Measurements from ENCODE around the gene SLC35C1.
"Not testable (repeated sequence)": the region's sequence is repeated elsewhere in the genome, so short reads cannot be mapped to it uniquely, and the experiment has no call there.

The SLC35C1 gene

GRCh38 chr11:45840251-45840650 is 35.3 kb downstream of the SLC35C1 start:
- H3K9ac ChIP-seq (ENCODE audit: low read length in 5 of 5); H3K27me3 ChIP-seq (ENCODE audit: control insufficient read depth in 5 of 5, insufficient read depth in 4 of 5, low read length in 5 of 5); H3K9me3 ChIP-seq (ENCODE audit: control insufficient read depth in 5 of 5, low read length in 5 of 5); H3K4me3 ChIP-seq (ENCODE audit: low read depth in 1 of 5, low read length in 5 of 5); H3K36me3 ChIP-seq (ENCODE audit: control insufficient read depth in 5 of 5, insufficient read depth in 5 of 5, low read length in 5 of 5); H3K4me1 ChIP-seq (ENCODE audit: control insufficient read depth in 5 of 5, insufficient read depth in 5 of 5, low read length in 5 of 5); H3K27ac ChIP-seq (ENCODE audit: low read depth, low read length): not testable (repeated sequence)

GRCh38 chr11:45843158-45843924 is 38.4 kb downstream of the SLC35C1 start:
- Histone ChIP-seq H3K27ac (ENCODE audit: low read depth, low read length) (no peak overlapping the region), H3K27me3 (ENCODE audit: control insufficient read depth in 5 of 5, insufficient read depth in 4 of 5, low read length in 5 of 5) (no peaks in the 10 kb centered on the region), H3K4me3 (ENCODE audit: low read depth in 1 of 5, low read length in 5 of 5) (peak overlapping the region in 3 of 5 donors; percentile 29 to 39 (median 33)), H3K9ac (ENCODE audit: low read length in 5 of 5) (no peak overlapping the region), H3K4me1 (ENCODE audit: control insufficient read depth in 5 of 5, insufficient read depth in 5 of 5, low read length in 5 of 5) (peaks cover 5 to 28% (median 24%) of the 10 kb centered on the region in 5 donors), H3K9me3 (ENCODE audit: control insufficient read depth in 5 of 5, low read length in 5 of 5) (no peaks in the 10 kb centered on the region), H3K36me3 (ENCODE audit: control insufficient read depth in 5 of 5, insufficient read depth in 5 of 5, low read length in 5 of 5) (no peaks in the 10 kb centered on the region)

GRCh38 chr11:45844822-45845578 is 40.1 kb downstream of the SLC35C1 start:
- Histone ChIP-seq H3K27ac (ENCODE audit: low read depth, low read length) (peak overlapping the region; percentile 78), H3K9ac (ENCODE audit: low read length in 5 of 5) (peak overlapping the region in 1 of 5 donors; percentile 19), H3K4me3 (ENCODE audit: low read depth in 1 of 5, low read length in 5 of 5) (no peak overlapping the region), H3K27me3 (ENCODE audit: control insufficient read depth in 5 of 5, insufficient read depth in 4 of 5, low read length in 5 of 5) (no peaks in the 10 kb centered on the region), H3K9me3 (ENCODE audit: control insufficient read depth in 5 of 5, low read length in 5 of 5) (no peaks in the 10 kb centered on the region), H3K36me3 (ENCODE audit: control insufficient read depth in 5 of 5, insufficient read depth in 5 of 5, low read length in 5 of 5) (no peaks in the 10 kb centered on the region), H3K4me1 (ENCODE audit: control insufficient read depth in 5 of 5, insufficient read depth in 5 of 5, low read length in 5 of 5) (peaks cover 5 to 44% (median 41%) of the 10 kb centered on the region in 5 donors)

GRCh38 chr11:45846174-45846675 is 41.3 kb downstream of the SLC35C1 start:
- H3K27ac ChIP-seq (ENCODE audit: low read depth, low read length) = peak overlapping the region; percentile 78
- peak overlapping the region in 3 of 5 donors; percentile 37 to 48 (median 45) for H3K9ac ChIP-seq (ENCODE audit: low read length in 5 of 5)
- H3K36me3 ChIP-seq (ENCODE audit: control insufficient read depth in 5 of 5, insufficient read depth in 5 of 5, low read length in 5 of 5) = peaks cover 0 to 3% (median 0%) of the 10 kb centered on the region in 5 donors
- peak overlapping the region in 1 of 5 donors; percentile 9 for H3K4me3 ChIP-seq (ENCODE audit: low read depth in 1 of 5, low read length in 5 of 5)
- H3K27me3 ChIP-seq (ENCODE audit: control insufficient read depth in 5 of 5, insufficient read depth in 4 of 5, low read length in 5 of 5) = no peaks in the 10 kb centered on the region
- peaks cover 6 to 57% (median 53%) of the 10 kb centered on the region in 5 donors for H3K4me1 ChIP-seq (ENCODE audit: control insufficient read depth in 5 of 5, insufficient read depth in 5 of 5, low read length in 5 of 5)
- no peaks in the 10 kb centered on the region for H3K9me3 ChIP-seq (ENCODE audit: control insufficient read depth in 5 of 5, low read length in 5 of 5)

- Histone ChIP-seq H3K9ac (ENCODE audit: low read length in 5 of 5) (peak within 1 kb of the TSS; percentile 97 to 100 (median 99)), H3K4me1 (ENCODE audit: control insufficient read depth in 5 of 5, insufficient read depth in 5 of 5, low read length in 5 of 5) (peaks cover 13 to 66% (median 63%) of the 10 kb centered on the region in 5 donors), H3K27ac (ENCODE audit: low read depth, low read length) (peak within 1 kb of the TSS; percentile 100), H3K4me3 (ENCODE audit: low read depth in 1 of 5, low read length in 5 of 5) (peak within 1 kb of the TSS; percentile 71 to 100 (median 99)), H3K27me3 (ENCODE audit: control insufficient read depth in 5 of 5, insufficient read depth in 4 of 5, low read length in 5 of 5) (no peaks in the 10 kb centered on the region), H3K36me3 (ENCODE audit: control insufficient read depth in 5 of 5, insufficient read depth in 5 of 5, low read length in 5 of 5) (peaks cover 0 to 3% (median 0%) of the 10 kb centered on the region in 5 donors), H3K9me3 (ENCODE audit: control insufficient read depth in 5 of 5, low read length in 5 of 5) (no peaks in the 10 kb centered on the region)
These were observed 42.3 kb downstream of the SLC35C1 start, which contains the start of gene CRY2 for GRCh38 chr11:45846974-45847910. TSS of gene CRY2 (plus strand) at chr11:45847475. CDS start at chr11:45847491, 16 bp downstream.

GRCh38 chr11:45847911-45848316 is 43.0 kb downstream of the SLC35C1 start:
- peak overlapping the region; percentile 71 to 100 (median 99) for H3K4me3 ChIP-seq (ENCODE audit: low read depth in 1 of 5, low read length in 5 of 5)
- H3K36me3 ChIP-seq (ENCODE audit: control insufficient read depth in 5 of 5, insufficient read depth in 5 of 5, low read length in 5 of 5) = peaks cover 0 to 3% (median 0%) of the 10 kb centered on the region in 5 donors
- H3K27ac ChIP-seq (ENCODE audit: low read depth, low read length) = peak overlapping the region; percentile 100
- peaks cover 12 to 73% (median 68%) of the 10 kb centered on the region in 5 donors for H3K4me1 ChIP-seq (ENCODE audit: control insufficient read depth in 5 of 5, insufficient read depth in 5 of 5, low read length in 5 of 5)
- no peaks in the 10 kb centered on the region for H3K27me3 ChIP-seq (ENCODE audit: control insufficient read depth in 5 of 5, insufficient read depth in 4 of 5, low read length in 5 of 5)
- peak overlapping the region; percentile 97 to 100 (median 99) for H3K9ac ChIP-seq (ENCODE audit: low read length in 5 of 5)
- H3K9me3 ChIP-seq (ENCODE audit: control insufficient read depth in 5 of 5, low read length in 5 of 5) = no peaks in the 10 kb centered on the region

- peaks cover 8 to 76% (median 70%) of the 10 kb centered on the region in 5 donors for H3K4me1 ChIP-seq (ENCODE audit: control insufficient read depth in 5 of 5, insufficient read depth in 5 of 5, low read length in 5 of 5)
- peak overlapping the region; percentile 97 to 100 (median 99) for H3K9ac ChIP-seq (ENCODE audit: low read length in 5 of 5)
- no peaks in the 10 kb centered on the region for H3K9me3 ChIP-seq (ENCODE audit: control insufficient read depth in 5 of 5, low read length in 5 of 5)
- peak overlapping the region; percentile 71 to 100 (median 99) for H3K4me3 ChIP-seq (ENCODE audit: low read depth in 1 of 5, low read length in 5 of 5)
- H3K36me3 ChIP-seq (ENCODE audit: control insufficient read depth in 5 of 5, insufficient read depth in 5 of 5, low read length in 5 of 5) = peaks cover 0 to 6% (median 0%) of the 10 kb centered on the region in 5 donors
- peak overlapping the region; percentile 100 for H3K27ac ChIP-seq (ENCODE audit: low read depth, low read length)
- H3K27me3 ChIP-seq (ENCODE audit: control insufficient read depth in 5 of 5, insufficient read depth in 4 of 5, low read length in 5 of 5) = no peaks in the 10 kb centered on the region
These were observed 43.7 kb downstream of the SLC35C1 start for GRCh38 chr11:45848654-45849081.

GRCh38 chr11:45850446-45850845 is 45.5 kb downstream of the SLC35C1 start:
- peaks cover 14 to 94% (median 87%) of the 10 kb centered on the region in 5 donors for H3K4me1 ChIP-seq (ENCODE audit: control insufficient read depth in 5 of 5, insufficient read depth in 5 of 5, low read length in 5 of 5)
- H3K4me3 ChIP-seq (ENCODE audit: low read depth in 1 of 5, low read length in 5 of 5) = peak overlapping the region; percentile 2 to 99 (median 21)
- H3K27me3 ChIP-seq (ENCODE audit: control insufficient read depth in 5 of 5, insufficient read depth in 4 of 5, low read length in 5 of 5) = no peaks in the 10 kb centered on the region
- H3K9ac ChIP-seq (ENCODE audit: low read length in 5 of 5) = peak overlapping the region in 3 of 5 donors; percentile 29 to 85 (median 38)
- peak overlapping the region; percentile 100 for H3K27ac ChIP-seq (ENCODE audit: low read depth, low read length)
- no peaks in the 10 kb centered on the region for H3K9me3 ChIP-seq (ENCODE audit: control insufficient read depth in 5 of 5, low read length in 5 of 5)
- H3K36me3 ChIP-seq (ENCODE audit: control insufficient read depth in 5 of 5, insufficient read depth in 5 of 5, low read length in 5 of 5) = peaks cover 0 to 12% (median 2%) of the 10 kb centered on the region in 5 donors

- Histone ChIP-seq H3K4me3 (ENCODE audit: low read depth in 1 of 5, low read length in 5 of 5) (peak overlapping the region in 3 of 5 donors; percentile 30 to 99 (median 39)), H3K9ac (ENCODE audit: low read length in 5 of 5) (peak overlapping the region in 3 of 5 donors; percentile 69 to 85 (median 69)), H3K27me3 (ENCODE audit: control insufficient read depth in 5 of 5, insufficient read depth in 4 of 5, low read length in 5 of 5) (no peaks in the 10 kb centered on the region), H3K4me1 (ENCODE audit: control insufficient read depth in 5 of 5, insufficient read depth in 5 of 5, low read length in 5 of 5) (peaks cover 22 to 95% (median 89%) of the 10 kb centered on the region in 5 donors), H3K27ac (ENCODE audit: low read depth, low read length) (peak overlapping the region; percentile 100), H3K36me3 (ENCODE audit: control insufficient read depth in 5 of 5, insufficient read depth in 5 of 5, low read length in 5 of 5) (peaks cover 0 to 13% (median 7%) of the 10 kb centered on the region in 5 donors), H3K9me3 (ENCODE audit: control insufficient read depth in 5 of 5, low read length in 5 of 5) (no peaks in the 10 kb centered on the region)
These were observed 46.3 kb downstream of the SLC35C1 start for GRCh38 chr11:45851228-45851627.

Measured in subcutaneous abdominal adipose tissue (tissue), 5 donors.